Measurements from ENCODE around the gene ZBTB37. TPM values are rescaled to one million over a fixed set of nuclear protein-coding genes. Genes with fewer than 3 reads are reported as not detected.

The ZBTB37 gene
- total and polyA plus RNA-seq, 2 experiments from 2014 or later: 1.8 to 16.2 TPM

GRCh38 chr1:173900992-173901391, 32.8 kb downstream of the ZBTB37 start:
- H3K27me3 ChIP-seq: no peaks in the 10 kb centered on the region
- H3K4me3 ChIP-seq: no peak overlapping the region
- TF ChIP-seq, protein P1, sequence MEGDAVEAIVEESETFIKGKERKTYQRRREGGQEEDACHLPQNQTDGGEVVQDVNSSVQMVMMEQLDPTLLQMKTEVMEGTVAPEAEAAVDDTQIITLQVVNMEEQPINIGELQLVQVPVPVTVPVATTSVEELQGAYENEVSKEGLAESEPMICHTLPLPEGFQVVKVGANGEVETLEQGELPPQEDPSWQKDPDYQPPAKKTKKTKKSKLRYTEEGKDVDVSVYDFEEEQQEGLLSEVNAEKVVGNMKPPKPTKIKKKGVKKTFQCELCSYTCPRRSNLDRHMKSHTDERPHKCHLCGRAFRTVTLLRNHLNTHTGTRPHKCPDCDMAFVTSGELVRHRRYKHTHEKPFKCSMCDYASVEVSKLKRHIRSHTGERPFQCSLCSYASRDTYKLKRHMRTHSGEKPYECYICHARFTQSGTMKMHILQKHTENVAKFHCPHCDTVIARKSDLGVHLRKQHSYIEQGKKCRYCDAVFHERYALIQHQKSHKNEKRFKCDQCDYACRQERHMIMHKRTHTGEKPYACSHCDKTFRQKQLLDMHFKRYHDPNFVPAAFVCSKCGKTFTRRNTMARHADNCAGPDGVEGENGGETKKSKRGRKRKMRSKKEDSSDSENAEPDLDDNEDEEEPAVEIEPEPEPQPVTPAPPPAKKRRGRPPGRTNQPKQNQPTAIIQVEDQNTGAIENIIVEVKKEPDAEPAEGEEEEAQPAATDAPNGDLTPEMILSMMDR (IDR thresholded peaks at IDR 0.05; ENCODE audit: low read depth, low read length): no peak
- no peaks in the 10 kb centered on the region for H3K9me3 ChIP-seq (ENCODE audit: low read depth)
- DNase-seq (ENCODE audit: low read depth in 1 of 2, low spot score in 1 of 2): no peak
- H3K27ac ChIP-seq: no peak overlapping the region
- no peaks in the 10 kb centered on the region for H3K36me3 ChIP-seq
- no peaks in the 10 kb centered on the region for H3K4me1 ChIP-seq (ENCODE audit: low read depth)

GRCh38 chr1:173903827-173904531, 35.8 kb downstream of the ZBTB37 start:
- Histone ChIP-seq H3K4me3 (no peak overlapping the region), H3K27me3 (no peaks in the 10 kb centered on the region)
- TF ChIP-seq, protein P1 (IDR thresholded peaks at IDR 0.05; ENCODE audit: low read depth, low read length): no peak

GRCh38 chr1:173913111-173913510, 44.9 kb downstream of the ZBTB37 start:
- no peaks in the 10 kb centered on the region for H3K27me3 ChIP-seq
- H3K4me3 ChIP-seq: no peak overlapping the region
- no peaks in the 10 kb centered on the region for H3K9me3 ChIP-seq (ENCODE audit: low read depth)
- DNase-seq (ENCODE audit: low read depth in 1 of 2, low spot score in 1 of 2): no peak
- H3K27ac ChIP-seq: no peak overlapping the region
- TF ChIP-seq, protein P1 (IDR thresholded peaks at IDR 0.05; ENCODE audit: low read depth, low read length): no peak
- H3K4me1 ChIP-seq (ENCODE audit: low read depth): no peaks in the 10 kb centered on the region
- H3K36me3 ChIP-seq: no peaks in the 10 kb centered on the region

More at GRCh38 chr1:173903827-173904531, 35.8 kb downstream of the ZBTB37 start:
- DNase-seq (ENCODE audit: low read depth in 1 of 2, low spot score in 1 of 2): no peak
- Histone ChIP-seq H3K27ac (no peak overlapping the region), H3K9me3 (ENCODE audit: low read depth) (no peaks in the 10 kb centered on the region), H3K36me3 (no peaks in the 10 kb centered on the region), H3K4me1 (ENCODE audit: low read depth) (no peaks in the 10 kb centered on the region)

GRCh38 chr1:173914366-173914871, 46.2 kb downstream of the ZBTB37 start:
- no peaks in the 10 kb centered on the region for H3K9me3 ChIP-seq (ENCODE audit: low read depth)
- H3K27me3 ChIP-seq: no peaks in the 10 kb centered on the region
- DNase-seq (ENCODE audit: low read depth in 1 of 2, low spot score in 1 of 2): peak; percentile 24 to 28
- H3K4me3 ChIP-seq: no peak overlapping the region
- H3K27ac ChIP-seq: no peak overlapping the region
- TF ChIP-seq, protein P1 (IDR thresholded peaks at IDR 0.05; ENCODE audit: low read depth, low read length): peak; percentile 65
- H3K4me1 ChIP-seq (ENCODE audit: low read depth): no peaks in the 10 kb centered on the region
- no peaks in the 10 kb centered on the region for H3K36me3 ChIP-seq

DNA sequence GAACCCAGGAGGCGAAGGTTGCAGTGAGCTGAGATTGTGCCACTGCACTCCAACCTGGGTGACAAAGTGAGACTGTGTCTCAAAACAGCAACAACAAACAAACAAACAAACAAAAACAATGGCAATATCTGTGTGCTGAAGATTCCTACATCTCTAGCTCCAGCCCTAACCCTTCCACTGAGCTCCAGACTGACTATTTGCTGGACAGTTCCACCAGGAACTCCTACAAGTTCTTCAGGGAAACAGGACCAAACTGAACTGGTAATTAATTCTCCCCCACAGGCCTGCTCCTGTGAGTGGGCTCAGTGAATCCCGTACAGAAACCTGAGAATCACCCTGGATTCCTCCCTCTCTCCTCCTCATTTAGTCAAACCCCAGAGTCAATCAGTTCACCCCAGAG, 47.4 kb downstream of the ZBTB37 start:
- H3K9me3 ChIP-seq (ENCODE audit: low read depth): no peaks in the 10 kb centered on the region

More for the DNA sequence above, 47.4 kb downstream of the ZBTB37 start:
- TF ChIP-seq, protein P1 (IDR thresholded peaks at IDR 0.05; ENCODE audit: low read depth, low read length): no peak
- no peaks in the 10 kb centered on the region for H3K27me3 ChIP-seq
- H3K4me3 ChIP-seq: no peak overlapping the region
- H3K36me3 ChIP-seq: no peaks in the 10 kb centered on the region
- no peak for DNase-seq (ENCODE audit: low read depth in 1 of 2, low spot score in 1 of 2)
- H3K4me1 ChIP-seq (ENCODE audit: low read depth): no peaks in the 10 kb centered on the region
- no peak overlapping the region for H3K27ac ChIP-seq

Measured in cardiac muscle cell (in vitro differentiated cells and primary cell).